GM11168 (cell line): Measurements from ENCODE around the gene MAP2K5.

Experiments used
- in situ Hi-C: fragments of 300-500 bp; cut with MboI; formaldehyde crosslinking; loops from one replicate; pipeline ENCODE4 v1.12.0; 2022; ENCODE audit warnings: low sequenced_read_pairs; ENCODE audit not compliant: unreplicated experiment

MAP2K5 gene

DNA sequence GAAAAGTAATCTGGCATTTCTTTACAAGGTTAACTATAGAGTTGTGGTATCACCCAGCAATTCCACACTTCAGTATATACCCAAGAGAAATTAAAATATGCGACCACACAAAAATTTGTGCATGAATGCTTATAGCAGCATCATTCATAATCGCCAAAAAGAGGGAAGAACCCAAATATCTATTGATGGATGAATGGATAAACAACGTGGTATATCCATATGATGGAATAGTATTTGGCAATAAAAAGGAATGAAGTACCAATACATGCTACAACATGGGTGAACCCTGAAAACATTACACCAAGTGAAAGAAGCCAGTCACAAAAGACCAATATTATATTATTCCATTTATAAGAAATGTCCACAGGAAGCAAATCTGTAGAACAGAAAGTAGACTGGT lies 274.2 kb downstream of the MAP2K5 start:
- in situ Hi-C loops, result no loop called here

DNA sequence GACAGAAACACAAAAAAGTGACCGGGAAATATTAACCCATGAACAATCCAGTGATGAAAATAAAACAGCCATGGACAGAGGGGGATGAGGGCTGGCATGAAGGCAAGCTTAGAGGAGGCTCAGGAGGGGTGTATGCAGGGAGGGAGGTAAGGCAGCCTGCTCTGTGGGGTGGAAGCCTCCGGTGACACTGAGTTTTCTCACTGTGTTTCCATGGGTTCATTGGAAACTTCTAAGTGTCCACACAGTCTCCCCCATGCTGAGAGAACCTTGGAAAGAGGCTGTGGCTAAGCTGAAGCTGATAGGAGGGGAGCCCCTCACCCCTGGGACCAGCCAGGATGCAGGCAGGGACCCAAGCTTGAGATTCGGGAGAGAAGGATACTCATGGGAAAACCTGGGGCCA lies 276.0 kb downstream of the MAP2K5 start:
- in situ Hi-C loops, result no loop called here

DNA sequence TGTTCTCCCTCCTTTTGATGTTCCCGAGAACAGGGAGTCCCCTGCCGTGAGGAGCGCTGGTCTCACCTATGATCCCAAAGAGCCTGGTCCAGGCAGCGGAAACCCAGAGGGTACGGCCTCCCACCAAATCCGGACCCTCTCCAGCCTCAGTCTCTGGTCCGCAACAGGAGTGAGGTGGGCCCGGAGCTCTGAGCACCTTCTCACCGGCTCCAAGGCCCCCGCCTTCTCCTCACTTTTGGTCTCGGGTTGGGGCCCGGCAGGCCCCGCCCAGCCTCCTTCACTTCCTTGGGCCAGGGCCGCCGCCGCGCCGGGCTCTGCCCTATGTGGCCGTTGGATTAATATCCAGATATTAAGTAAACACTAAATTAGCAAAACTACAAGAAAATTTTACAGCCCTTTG lies 277.1 kb downstream of the MAP2K5 start:
- in situ Hi-C loops, result no loop called here

DNA sequence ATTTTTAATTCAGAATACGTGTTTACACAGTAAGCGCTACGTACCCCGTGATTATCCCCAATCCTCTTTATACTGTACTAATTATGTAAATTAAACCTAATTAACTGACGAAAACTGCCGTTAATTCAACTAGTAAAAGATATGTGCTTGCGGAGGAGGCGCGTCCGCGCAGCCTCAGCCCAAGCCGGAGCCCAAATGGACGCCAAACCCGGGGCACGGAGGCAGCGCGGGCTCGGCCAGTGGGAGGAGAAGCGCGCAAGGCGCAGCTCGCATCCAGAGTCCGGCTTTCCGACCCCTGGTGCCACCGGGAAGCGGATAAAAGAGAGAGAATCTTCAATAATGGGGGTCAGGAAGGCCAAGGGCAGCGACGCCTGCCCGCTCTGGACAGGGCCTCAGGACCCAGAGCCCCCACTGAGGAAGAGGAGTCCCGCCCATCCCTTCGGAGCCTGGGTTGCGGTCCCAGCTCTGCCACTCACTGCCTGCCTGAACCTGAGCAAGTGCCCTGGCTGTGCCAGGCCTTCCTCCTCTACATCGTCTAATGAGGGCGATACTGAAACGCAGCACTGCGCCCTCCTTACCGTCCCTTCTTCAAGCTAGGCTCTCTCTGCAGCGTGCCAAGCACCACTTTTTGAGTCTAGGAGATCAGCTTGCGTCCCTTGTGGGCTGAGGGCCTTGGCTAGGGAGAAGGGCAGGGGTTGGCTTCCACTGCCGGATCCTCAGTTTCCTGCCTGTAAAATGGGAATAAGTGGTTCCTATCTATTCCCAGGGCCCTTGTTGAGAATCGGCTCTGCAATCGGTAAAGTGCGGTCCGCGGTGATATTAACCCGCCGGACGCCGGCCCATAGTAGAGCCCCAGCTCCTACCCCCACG lies 277.9 kb downstream of the MAP2K5 start:
- in situ Hi-C loops, result no loop called here

DNA sequence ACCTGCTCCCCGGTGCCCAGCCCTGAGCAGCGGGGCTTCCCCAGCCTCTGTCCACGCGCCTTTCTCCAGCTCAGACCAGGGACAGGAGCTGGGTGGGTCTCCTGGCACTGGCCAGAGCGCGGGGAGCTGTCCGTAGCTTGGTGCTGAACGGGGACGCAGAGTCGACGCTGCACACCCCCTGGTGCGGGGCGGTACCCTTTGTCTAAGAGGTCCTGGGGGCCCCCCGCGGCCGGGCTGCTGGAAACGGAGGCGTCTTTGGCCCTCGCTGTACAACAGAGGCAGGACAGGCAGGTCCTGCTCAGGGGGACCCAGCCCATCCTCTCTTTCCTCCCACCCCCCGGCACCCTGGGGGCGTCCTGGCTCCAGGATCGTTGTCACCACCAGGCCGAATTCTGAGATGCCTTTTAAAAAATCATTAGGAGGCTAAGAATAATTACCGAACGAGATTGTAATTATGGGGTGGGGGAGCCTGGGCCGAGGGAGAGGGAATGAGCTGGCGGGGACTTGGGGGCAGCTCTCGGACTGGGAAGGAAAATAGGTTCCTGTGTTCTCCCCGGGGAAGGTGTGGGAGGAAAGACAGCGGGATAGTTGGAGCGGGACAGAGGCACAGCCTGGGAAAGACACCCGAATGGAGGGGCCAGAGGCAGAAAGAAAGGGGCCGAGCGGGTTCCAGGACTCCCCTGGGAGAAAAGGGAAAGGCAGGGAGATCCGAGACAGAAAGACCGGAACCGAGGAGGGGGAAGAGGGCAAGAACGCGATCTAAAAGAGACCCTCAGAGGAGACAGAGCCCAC lies 278.7 kb downstream of the MAP2K5 start:
- in situ Hi-C loops, result no loop called here

DNA sequence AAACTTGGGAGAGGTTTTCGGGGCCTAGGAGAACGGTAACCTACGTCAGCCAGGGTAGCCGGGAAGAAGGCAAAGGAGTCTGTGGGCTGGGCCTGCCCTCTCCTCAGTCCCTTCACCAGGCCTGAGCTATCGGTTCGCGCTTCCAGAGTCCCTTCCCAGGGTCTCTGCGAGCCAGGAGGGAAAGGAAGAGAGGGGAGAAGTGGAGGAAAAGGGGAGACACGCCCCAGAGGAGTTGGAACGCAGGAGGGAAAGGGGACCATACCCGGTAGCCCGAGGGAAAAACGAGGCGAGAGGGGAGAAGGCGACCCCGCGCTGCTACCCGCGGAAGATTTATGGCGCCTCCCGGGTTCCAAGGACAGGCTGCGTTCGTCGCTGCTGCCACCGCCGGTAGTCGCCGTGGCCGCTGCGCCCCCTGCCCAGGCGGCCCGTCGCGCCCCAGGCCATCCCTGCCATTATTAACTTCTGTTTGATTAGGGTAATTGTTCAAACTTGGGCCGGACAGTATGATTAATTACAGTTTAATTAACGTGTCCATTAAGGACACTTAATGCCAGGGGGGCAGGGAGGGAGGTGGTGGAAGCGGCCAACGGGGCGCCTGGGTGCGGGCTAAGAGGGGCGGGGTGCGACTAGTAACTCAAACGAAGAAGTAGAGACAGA lies 279.4 kb downstream of the MAP2K5 start:
- in situ Hi-C loops, result no loop called here

DNA sequence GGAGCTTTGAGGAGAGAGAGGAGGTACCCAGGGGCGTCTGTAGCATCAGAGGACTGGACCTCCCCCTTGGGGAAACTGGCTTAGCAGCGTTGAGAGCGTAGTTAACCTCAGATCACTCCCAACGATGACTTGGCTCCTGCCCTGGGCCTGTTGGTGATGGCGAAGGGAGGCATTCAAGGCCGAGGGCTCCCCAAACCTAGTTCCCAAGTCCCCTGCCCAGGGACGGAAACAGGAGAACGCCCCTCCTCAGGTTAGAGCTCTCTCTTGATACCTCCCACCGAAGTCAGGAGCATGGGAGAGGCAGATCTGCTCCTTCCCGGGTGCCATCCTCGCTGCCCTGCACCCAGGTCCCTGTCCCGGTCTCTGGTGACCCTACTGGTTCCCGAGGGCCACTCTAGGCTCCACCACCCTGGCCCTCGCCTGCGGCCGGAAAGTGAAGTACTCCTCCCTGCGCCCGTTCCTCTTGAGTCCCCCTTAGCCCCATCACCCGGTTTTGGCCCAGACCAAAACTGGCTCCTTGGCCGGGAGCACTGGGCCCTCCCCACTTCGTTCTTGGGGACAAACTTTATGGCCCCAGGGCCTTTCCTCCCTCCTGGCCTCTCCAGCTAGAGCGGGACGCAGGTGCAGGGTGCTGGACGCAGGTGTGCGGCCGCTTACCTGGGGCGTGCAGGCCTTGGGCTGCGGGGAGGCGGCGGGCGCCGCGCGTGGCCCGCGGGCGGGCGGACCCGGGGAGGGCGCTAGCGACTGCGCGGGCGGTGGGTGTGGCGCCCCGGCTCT lies 280.2 kb downstream of the MAP2K5 start:
- in situ Hi-C loops, result no loop called here

DNA sequence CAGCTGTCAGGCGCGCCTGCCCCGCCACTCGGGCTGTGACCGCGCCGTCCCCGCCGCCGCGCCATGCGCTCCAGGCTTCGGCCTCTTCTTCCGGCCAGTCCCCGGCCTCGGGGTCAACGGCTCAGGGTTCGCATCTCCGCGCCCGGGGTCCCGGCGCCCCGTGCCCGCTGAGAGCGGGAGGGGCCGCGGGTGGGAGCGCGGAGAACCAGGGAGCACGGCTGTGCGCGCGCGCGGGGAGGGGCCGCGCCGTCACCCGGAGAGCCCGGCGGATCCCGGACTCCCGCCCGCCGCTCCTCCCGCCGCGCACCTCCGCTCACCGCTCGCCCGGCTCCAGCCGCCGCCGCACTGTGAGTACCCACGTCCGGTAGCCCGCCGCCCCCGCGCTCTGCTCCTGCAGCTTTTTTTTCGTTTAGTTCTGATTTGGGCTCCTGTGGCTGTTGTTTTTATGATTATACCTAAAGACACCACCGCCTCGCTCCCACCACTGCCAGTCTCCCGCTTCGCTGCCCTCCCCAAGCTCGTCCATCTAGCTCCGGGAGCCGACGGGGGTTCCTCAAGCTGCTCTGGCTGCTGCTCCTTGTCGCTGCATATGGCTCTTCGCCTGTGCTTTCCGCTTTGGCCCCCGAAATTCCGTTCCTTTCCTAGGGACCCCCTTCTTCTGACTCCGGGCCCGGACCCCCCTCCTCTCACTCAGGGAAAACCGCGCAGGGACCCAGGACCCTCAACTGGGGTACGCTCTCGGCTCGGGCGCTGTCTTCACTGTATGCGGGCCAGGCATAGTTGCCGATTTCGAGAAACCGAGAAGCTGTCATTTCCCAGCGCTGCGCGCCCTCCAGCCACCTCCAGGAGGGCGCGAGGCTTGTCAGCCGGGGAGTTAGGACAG lies 281.1 kb downstream of the MAP2K5 start:
- in situ Hi-C loops, result no loop called here

DNA sequence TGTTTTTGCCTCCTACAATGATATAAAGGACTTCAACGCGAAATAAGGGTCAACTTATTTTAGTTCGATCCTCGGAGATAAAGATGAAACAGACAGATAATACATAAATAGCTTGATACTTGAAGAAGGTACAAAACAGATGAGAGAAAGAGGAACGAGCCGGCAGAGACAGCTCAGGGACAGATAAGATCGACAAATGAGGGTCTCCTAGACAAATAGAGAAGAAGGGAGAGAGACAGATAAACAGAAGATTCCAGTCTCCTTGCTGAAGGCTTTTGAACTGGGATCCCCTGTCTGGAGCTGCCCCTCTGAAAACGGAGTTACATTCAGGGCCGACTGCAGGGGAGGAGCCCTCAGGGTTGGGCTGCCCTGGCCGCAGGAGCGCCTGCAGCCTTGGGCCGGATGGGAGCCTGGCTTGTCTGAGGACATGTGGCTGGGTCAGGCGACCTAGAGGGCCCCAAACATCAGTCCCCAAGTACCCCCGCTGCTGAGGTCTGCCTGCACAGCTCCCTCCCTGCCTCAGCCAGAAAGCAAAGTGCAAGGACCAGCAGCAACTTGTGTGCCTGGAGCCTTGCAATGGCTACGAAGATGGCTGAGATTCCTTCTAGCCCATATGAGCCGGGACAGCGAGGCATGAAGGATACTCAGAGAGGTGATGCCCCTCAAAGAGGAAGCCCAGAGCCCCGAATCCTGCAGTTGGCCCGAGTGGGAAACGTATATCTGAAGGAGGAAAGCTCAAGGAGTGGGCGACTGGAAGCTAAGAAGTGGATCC lies 281.9 kb downstream of the MAP2K5 start:
- in situ Hi-C loops, result no loop called here

DNA sequence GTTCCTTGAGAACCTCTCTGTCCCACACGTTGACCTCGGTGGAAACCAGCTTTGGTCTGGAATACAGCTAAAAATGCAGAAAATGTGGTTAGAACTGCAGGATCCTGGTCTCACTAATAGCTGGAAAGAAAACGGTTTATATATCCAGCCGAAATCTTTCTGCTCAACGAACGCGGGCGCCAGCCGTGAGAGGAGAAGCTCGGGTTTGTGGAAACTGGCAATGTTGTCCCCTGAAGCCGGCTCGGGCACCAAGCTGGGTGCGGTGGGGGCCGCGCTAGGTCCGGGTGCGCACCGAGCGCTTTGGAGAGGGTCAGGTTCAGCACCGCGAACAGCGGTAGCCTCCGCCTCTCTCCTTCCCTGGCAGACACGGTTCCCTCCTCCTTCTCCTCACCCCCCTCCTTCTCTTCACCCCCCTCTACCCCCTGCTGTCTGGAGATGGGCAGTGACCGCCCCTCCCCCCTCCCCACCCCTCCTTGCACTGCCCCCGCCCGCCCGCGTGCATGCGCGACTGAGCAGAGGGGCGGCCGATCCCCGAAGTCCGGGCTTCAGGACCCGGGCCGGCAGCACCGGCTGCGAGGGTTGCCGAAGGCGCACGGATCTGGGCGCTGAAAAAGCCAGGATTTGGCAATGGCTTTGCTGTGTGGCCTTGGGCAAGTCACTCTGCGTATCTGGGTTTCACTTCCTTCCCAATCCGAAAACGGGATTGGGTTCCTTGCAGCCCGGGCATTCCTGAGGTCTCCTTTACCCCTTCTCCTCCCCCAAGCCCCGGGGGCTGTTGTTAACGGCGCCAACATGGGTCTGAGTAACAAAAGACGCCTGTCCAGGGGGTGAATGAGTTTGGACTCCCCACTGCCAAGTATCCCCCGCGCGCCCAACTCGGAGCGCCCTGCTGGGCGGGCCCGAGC lies 282.7 kb downstream of the MAP2K5 start, which contains the start of gene SKOR1:
SKOR1 (plus strand) TSS at position 534 of the 905 bp plus-strand sequence; CDS start at position 628, 94 bp downstream.
- in situ Hi-C loops, result no loop called here

DNA sequence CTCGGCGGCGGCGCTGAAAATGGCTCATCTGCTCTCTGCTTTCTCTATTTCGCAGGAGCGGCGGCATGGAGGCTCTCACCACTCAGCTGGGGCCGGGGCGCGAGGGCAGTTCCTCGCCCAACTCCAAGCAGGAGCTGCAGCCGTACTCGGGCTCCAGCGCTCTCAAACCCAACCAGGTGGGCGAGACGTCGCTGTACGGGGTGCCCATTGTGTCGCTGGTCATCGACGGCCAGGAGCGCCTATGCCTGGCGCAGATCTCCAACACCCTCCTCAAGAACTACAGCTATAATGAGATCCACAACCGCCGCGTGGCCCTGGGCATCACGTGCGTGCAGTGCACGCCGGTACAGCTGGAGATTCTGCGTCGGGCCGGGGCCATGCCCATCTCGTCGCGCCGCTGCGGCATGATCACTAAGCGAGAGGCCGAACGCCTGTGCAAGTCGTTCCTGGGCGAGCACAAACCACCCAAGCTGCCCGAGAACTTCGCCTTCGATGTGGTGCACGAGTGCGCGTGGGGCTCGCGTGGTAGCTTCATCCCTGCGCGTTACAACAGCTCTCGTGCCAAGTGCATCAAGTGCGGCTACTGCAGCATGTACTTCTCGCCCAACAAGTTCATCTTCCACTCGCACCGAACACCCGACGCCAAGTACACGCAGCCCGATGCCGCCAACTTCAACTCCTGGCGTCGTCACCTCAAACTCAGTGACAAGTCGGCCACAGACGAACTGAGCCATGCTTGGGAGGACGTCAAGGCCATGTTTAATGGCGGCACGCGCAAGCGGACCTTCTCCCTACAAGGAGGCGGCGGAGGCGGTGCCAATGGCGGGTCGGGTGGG lies 283.6 kb downstream of the MAP2K5 start:
- in situ Hi-C loops, result no loop called here

DNA sequence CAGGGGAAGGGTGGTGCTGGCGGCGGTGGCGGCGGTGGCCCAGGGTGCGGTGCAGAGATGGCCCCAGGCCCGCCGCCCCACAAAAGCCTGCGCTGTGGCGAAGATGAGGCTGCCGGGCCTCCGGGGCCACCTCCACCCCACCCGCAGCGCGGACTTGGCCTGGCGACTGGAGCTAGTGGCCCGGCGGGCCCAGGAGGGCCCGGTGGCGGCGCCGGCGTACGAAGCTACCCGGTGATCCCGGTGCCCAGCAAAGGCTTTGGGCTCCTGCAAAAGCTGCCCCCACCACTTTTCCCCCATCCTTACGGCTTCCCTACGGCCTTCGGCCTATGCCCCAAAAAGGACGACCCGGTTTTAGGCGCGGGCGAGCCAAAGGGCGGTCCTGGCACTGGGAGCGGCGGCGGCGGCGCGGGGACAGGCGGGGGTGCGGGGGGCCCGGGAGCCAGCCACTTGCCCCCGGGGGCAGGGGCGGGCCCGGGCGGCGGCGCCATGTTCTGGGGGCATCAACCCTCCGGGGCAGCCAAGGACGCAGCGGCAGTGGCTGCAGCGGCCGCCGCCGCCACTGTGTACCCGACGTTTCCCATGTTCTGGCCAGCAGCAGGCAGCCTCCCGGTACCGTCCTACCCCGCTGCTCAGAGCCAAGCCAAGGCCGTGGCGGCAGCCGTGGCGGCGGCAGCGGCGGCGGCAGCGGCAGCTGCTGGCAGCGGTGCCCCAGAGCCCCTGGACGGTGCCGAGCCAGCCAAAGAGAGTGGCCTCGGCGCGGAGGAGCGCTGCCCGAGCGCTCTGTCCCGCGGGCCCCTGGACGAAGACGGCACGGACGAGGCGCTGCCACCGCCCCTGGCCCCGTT lies 284.4 kb downstream of the MAP2K5 start:
- in situ Hi-C loops, result no loop called here

DNA sequence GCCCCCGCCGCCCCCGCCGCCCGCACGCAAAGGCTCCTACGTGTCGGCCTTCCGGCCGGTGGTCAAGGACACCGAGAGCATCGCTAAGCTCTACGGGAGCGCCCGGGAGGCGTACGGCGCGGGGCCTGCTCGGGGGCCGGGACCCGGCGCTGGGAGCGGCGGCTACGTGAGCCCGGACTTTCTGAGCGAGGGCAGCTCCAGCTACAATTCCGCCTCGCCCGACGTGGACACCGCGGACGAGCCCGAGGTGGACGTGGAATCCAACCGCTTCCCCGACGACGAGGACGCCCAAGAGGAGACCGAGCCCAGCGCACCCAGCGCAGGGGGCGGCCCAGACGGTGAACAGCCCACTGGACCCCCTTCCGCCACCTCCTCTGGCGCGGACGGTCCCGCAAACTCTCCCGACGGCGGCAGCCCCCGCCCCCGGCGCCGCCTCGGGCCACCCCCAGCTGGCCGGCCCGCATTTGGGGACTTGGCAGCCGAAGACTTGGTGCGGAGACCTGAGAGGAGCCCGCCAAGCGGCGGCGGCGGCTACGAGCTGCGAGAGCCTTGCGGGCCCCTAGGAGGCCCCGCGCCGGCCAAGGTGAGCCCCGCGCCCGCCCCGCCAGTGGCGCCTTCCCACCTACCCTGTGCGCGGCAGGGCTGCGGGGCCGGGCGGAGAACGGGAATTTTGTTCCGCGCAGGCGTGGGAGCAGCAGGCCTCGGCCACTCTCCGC lies 285.2 kb downstream of the MAP2K5 start:
- in situ Hi-C loops, result no loop called here

DNA sequence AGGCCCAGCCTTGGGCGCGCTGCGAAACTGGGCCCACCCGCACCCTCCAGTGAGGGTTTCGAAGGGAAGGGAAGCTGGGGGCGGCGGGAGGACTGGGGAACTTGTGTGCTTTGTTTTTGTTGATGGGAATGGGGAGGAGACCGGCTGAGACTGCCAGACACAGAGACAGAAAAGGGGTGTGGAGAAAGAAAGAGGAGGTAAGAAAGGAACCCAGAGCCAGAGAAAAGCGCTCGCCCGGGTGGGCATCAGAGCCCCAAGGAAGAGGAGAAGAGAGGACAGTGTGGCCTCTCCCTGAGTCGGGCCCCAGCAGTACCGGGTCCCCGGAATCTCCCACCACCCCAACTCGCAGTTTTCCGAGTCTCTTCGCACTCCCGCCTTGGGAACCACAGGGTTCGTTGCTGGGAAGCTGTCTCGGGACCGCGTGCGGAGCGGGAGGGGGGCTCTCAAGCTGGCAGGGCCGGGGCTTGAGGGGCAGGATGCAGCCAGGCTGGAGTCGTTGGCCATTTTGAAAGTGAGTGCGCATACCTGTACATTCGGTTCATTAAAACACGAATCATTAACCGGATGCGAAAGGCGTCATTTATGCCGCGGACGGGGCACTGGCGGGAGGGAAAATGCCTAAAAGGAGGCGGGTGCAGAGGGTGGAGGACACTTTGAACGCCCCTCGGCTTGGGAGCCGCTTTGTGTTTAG lies 285.9 kb downstream of the MAP2K5 start:
- in situ Hi-C loops, result no loop called here
